Stomach (tissue), 4 donors: ENCODE results near the gene SDK2.

Experiments used
- CTCF ChIP-seq, 7 experiments: fragments of 450-650 bp in 4 of 7; fragments of 200-600 bp in 3 of 7; sonication (generic) in 3 of 7; IDR thresholded peaks; one replicate each; pipeline ENCODE4 v1.5.1; 2016 to 2019; ENCODE audit warnings: antibody characterized with exemption in 7 of 7, control low read depth in 2 of 7, mild to moderate bottlenecking in 1 of 7
- EP300 ChIP-seq: sonication (generic); formaldehyde crosslinking; IDR thresholded peaks from one replicate; pipeline ENCODE4 v1.6.1; 2017; ENCODE audit warnings: antibody characterized with exemption
- POLR2A ChIP-seq, 4 donors: fragments of 450-650 bp; IDR thresholded peaks; one replicate each; pipeline ENCODE4 v1.6.1; 2016; ENCODE audit warnings: antibody characterized with exemption in 4 of 4, control low read depth in 2 of 4, mild to moderate bottlenecking in 1 of 4, moderate library complexity in 1 of 4
- POLR2AphosphoS5 ChIP-seq, 3 donors: sonication (generic); formaldehyde crosslinking; IDR thresholded peaks; one replicate each; pipeline ENCODE4 v1.6.1; 2016; ENCODE audit warnings: antibody characterized with exemption in 3 of 3

GRCh38 chr17:73379826-73380225 lies 264.4 kb downstream of the SDK2 start:
- no peak for TF ChIP-seq CTCF (IDR thresholded peaks at IDR 0.05)
- TF ChIP-seq POLR2A (IDR thresholded peaks at IDR 0.05) = no peak
- TF ChIP-seq POLR2AphosphoS5 (IDR thresholded peaks at IDR 0.05) = no peak
- TF ChIP-seq EP300 = no peak
